ENCODE measurements around the gene NFIA. TPM values are rescaled to one million over a fixed set of nuclear protein-coding genes. Genes with fewer than 3 reads are reported as not detected.

Gene NFIA
- total RNA-seq, 1 experiment from 2014 or later: 0.35 TPM

- WGBS (ENCODE audit: extremely low coverage, insufficient read length, low lambda C conversion rate): no CpG with 5 or more reads among the region's 3 CpGs
- H3K79me2 ChIP-seq (ENCODE audit: insufficient read depth, low read length): no peaks in the 10 kb centered on the region
Measured at GRCh38 chr1:61111084-61112004, 29.0 kb downstream of the NFIA start.

More at GRCh38 chr1:61111084-61112004, 29.0 kb downstream of the NFIA start:
- H2BK20ac ChIP-seq (ENCODE audit: low read depth, low read length, poor library complexity, severe bottlenecking): no peak overlapping the region
- TF ChIP-seq CTCF (conservative IDR thresholded peaks at IDR 0.05): no peak
- H3K4me2 ChIP-seq (ENCODE audit: insufficient read depth, insufficient read length, low read length): no peak overlapping the region
- no peaks in the 10 kb centered on the region for H3K79me1 ChIP-seq (ENCODE audit: insufficient read depth, low read depth, low read length, poor library complexity, severe bottlenecking)
- no peak overlapping the region for H3K56ac ChIP-seq (ENCODE audit: insufficient read length, low read depth, low read length)
- no peaks in the 10 kb centered on the region for H3K27me3 ChIP-seq (ENCODE audit: insufficient read depth, low read length)
- no peak overlapping the region for H4K5ac ChIP-seq (ENCODE audit: insufficient read length, low read depth, low read length)
- Mint-ChIP-seq H3K9me3 (peaks cover 7 to 10% of the 10 kb centered on the region in 2 experiments; a peak in 4 of 5 replicates), H3K36me3 (ENCODE audit: insufficient read depth in 1 of 3, low read depth in 3 of 3) (peaks cover 0 to 6% (median 3%) of the 10 kb centered on the region in 3 experiments; a peak in 3 of 7 replicates), H3K27ac (peak overlapping the region; percentile 0 to 49 (median 41); a peak in 3 of 7 replicates), H3K4me1 (peaks cover 13 to 23% of the 10 kb centered on the region in 2 experiments), H3K4me3 (no peak overlapping the region), H3K27me3 (ENCODE audit: low read depth) (no peaks in the 10 kb centered on the region; the same call in 1 of the 2 replicates)
- no peak overlapping the region for H2AK5ac ChIP-seq (ENCODE audit: insufficient read length, low read length)
- no peak overlapping the region for H4K8ac ChIP-seq (replicated peaks; ENCODE audit: insufficient read length, low read depth, low read length)
- no peak overlapping the region for H3T11ph ChIP-seq (ENCODE audit: low read length)
- no peak overlapping the region for H3K4ac ChIP-seq (ENCODE audit: low read depth, low read length)
- no peak overlapping the region for H3K27ac ChIP-seq (ENCODE audit: insufficient read length, low read depth, low read length)
- no peak overlapping the region for H2BK15ac ChIP-seq (ENCODE audit: low read depth, low read length)
- no peaks in the 10 kb centered on the region for H4K20me1 ChIP-seq (ENCODE audit: control insufficient read depth, insufficient read depth, insufficient read length)
- H3K4me1 ChIP-seq (ENCODE audit: insufficient read depth, low read length): peaks cover 4% of the 10 kb centered on the region; the same call in 1 of the 2 replicates
- no peak overlapping the region for H3K9ac ChIP-seq (ENCODE audit: extremely low read depth, insufficient read length, low read length)
- no peaks in the 10 kb centered on the region for H3K9me3 ChIP-seq (ENCODE audit: control insufficient read depth, low read depth, low read length)
- no peak overlapping the region for H3K14ac ChIP-seq (ENCODE audit: insufficient read depth, low read length)
- no peak overlapping the region for H4K91ac ChIP-seq (ENCODE audit: insufficient read length, low read depth, low read length)
- no peaks in the 10 kb centered on the region for H3K23me2 ChIP-seq (ENCODE audit: insufficient read length, low read depth, low read length, poor library complexity, severe bottlenecking)
- H2AFZ ChIP-seq (ENCODE audit: low read length): no peak overlapping the region
- no peak for DNase-seq
- H2BK5ac ChIP-seq (ENCODE audit: insufficient read length, low read length): no peak overlapping the region
- H2BK120ac ChIP-seq (ENCODE audit: low read depth, low read length, poor library complexity, severe bottlenecking): no peak overlapping the region
- H3K18ac ChIP-seq (ENCODE audit: insufficient read length, low read depth, low read length): no peak overlapping the region
- no peak overlapping the region for H2BK12ac ChIP-seq (ENCODE audit: insufficient read length, low read depth, low read length)
- H3K23ac ChIP-seq (ENCODE audit: insufficient read length, low read depth, low read length): no peak overlapping the region

Measured in H9 (cell line).